Measurements from ENCODE around the gene TTLL5.

Gene TTLL5

DNA sequence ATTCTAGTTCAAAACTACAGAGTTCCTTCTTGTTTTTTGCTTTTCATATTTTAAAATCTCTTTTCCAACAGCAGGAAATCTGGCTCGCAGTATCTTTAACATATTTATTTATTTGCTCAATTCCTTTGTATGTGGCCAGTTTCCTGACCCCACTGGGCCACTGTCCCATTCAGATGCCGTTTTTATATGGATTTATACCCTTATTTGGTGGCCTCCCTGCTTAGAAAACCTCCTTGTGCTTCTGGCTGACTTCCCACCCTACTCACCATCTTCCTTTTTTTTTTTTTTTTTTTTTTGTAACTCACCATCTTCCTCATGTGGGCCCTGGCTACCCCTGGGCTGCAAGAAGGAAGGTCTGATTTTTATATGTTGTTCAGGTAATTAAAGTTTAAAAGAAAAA, 53.9 kb downstream of the TTLL5 start:
- TF ChIP-seq, protein P1, sequence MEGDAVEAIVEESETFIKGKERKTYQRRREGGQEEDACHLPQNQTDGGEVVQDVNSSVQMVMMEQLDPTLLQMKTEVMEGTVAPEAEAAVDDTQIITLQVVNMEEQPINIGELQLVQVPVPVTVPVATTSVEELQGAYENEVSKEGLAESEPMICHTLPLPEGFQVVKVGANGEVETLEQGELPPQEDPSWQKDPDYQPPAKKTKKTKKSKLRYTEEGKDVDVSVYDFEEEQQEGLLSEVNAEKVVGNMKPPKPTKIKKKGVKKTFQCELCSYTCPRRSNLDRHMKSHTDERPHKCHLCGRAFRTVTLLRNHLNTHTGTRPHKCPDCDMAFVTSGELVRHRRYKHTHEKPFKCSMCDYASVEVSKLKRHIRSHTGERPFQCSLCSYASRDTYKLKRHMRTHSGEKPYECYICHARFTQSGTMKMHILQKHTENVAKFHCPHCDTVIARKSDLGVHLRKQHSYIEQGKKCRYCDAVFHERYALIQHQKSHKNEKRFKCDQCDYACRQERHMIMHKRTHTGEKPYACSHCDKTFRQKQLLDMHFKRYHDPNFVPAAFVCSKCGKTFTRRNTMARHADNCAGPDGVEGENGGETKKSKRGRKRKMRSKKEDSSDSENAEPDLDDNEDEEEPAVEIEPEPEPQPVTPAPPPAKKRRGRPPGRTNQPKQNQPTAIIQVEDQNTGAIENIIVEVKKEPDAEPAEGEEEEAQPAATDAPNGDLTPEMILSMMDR (conservative IDR thresholded peaks at IDR 0.05) = no peak
- H3K27ac ChIP-seq = no peak overlapping the region

DNA sequence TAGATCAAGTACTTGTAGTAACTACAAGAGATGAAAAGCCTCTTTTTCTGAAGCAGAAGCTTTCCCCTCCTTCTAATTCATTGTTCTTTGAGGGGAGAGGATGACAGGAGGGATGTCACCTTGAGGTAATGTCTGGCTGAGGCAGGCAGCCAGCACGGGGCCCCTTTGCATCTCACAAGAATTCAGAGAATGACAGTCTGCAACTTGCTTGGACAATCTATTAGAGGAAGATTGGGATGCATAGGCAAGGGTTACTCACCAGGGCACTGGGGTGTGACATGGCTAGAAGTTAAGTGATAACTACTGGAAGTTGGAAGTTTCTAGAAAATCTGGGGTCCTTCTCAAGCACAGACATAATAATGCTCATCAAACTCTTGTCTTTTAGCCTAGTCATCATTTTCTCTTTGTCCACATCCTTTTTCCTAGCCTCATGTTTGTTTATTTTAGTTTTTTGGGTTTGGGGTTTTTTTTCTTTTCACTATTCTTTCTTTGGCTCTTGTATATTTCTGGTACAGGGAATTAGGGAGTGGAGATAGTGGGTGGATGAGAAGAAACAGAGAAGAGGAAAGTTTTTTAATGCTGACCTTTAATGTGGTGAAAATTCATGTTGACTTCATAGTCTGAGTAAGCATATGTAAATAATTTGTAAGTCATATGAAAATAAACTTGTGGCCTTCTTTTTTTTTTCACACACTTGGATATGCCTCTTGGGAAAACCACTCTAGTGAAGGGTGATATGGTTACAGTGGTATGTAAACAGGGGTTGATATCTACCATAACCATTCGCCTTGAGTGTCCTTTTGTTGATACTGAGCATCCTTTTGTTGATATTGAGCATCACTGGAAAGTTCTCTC, 55.1 kb downstream of the TTLL5 start:
- H3K27ac ChIP-seq = no peak overlapping the region
- TF ChIP-seq, protein P1 (conservative IDR thresholded peaks at IDR 0.05) = no peak

DNA sequence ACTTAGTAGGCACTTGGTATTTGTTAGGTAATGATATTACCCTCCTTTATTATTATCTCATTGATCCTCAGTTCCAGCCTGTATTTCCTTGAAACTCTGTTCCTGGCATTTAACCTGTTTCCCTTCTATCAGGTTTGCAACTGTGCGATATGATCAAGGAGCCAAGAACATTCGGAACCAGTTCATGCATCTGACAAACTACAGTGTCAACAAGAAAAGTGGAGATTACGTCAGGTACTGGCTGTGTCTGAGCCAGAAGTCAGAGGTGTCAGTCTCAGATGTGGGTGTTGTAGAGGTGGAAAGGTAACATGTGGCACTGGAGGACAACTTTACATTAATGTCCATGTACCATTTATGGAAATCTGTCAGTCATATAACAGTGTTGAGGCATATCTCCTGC, 56.7 kb downstream of the TTLL5 start:
- TF ChIP-seq, protein P1 (conservative IDR thresholded peaks at IDR 0.05) = no peak
- no peak overlapping the region for H3K27ac ChIP-seq

DNA sequence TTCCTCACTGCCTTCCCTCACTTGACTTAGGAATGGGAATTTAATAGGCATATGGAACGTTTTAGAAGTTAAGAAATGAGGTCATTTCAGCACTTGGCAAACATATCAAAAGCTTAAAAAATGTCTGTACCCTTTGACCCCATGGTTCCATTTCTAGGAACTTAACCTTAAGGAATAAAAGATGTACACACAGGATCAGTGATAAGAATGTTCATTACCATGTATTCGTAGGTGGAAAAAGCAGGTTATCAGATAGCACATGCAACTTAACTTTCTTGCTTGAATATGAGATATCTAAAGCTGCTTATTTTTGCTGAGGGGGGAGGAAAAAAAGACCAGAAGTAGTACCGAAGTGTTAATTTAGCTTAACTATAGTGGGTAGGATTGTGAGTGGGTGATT, 57.2 kb downstream of the TTLL5 start:
- no peak overlapping the region for H3K27ac ChIP-seq
- TF ChIP-seq, protein P1 (conservative IDR thresholded peaks at IDR 0.05) = no peak

DNA sequence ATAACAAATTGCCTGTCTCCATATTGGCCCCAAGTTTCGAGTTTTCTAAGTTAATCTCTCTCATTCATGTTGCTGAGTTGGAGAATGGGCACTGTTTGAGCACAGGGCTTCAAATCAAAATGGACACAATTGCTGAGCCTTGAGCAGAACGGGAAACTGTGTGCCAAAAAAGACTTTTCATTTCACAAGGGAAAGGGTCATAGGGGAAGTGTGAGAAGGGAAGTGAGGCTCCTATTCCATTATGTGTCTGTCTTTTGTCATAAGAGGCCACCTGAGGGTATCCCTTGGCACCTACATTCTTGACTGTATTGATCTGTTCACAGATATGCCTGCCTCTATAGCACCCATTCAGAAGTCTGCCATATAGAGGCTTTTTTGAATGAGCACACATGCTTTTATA, 59.1 kb downstream of the TTLL5 start:
- TF ChIP-seq, protein P1 (conservative IDR thresholded peaks at IDR 0.05) = no peak
- H3K27ac ChIP-seq = no peak overlapping the region

DNA sequence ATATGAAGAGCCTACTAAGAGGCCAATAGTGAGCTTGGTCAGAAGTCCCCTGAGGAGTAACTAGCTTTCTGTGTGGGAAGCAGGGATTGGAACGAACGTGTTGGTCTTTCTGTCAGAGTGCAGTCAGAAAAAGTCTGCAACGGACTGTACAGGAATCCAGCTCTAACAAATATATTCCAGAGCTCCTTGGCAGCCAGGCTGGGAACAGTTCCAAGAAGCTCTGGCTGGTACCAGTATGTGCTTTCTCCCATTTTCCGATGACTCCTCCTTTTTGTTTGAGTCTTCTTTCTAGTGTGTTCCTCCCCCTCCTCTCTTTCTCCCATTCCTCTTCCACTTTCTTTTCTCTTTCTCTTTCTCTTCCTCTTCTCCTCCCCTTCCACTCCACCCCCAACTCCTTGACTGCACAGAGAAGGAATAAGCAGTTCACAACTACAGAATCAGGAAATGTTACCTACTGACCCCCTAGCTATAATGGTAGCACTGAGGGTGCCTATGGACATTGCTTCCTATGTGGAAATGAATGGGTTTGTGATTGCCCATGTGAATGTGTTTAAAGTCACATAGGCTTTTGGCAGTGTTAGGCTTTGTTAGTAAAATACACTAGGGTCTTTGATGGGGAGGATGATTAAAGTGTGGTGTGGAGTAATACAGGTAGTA, 59.9 kb downstream of the TTLL5 start:
- peak overlapping the region; percentile 27; the same call in 1 of the 2 replicates for H3K27ac ChIP-seq
- TF ChIP-seq, protein P1 (conservative IDR thresholded peaks at IDR 0.05) = no peak

DNA sequence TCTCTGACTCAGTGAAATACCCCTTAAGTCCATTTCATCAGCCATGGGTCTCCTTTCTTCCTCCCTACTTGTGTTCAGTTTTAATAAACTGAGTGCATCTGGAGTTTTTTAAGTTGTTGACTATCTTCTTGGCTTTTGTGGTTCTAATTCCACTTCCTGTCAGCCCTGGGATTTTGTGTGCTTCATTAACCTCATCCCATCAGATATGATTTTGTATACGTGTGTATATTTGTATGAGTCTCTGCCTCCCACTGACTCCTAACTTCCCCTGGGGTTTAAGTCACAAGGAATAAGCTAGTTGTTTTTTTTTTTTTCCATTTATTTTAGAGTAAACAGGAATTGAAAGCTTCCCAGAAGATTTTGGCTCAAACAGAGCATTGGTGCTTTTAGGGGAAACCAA, 62.7 kb downstream of the TTLL5 start:
- TF ChIP-seq, protein P1 (conservative IDR thresholded peaks at IDR 0.05) = no peak

More for the DNA sequence above, 62.7 kb downstream of the TTLL5 start:
- H3K27ac ChIP-seq = no peak overlapping the region

Measured in VCaP (cell line).